Lung microvascular endothelial cell (primary cell): ENCODE results near the gene CR1. TPM values are rescaled to one million over a fixed set of nuclear protein-coding genes. Genes with fewer than 3 reads are reported as not detected.
A peak's percentile ranks its signal among the peaks of the same experiment; 100 is the strongest.
"Not testable (repeated sequence)": the region's sequence is repeated elsewhere in the genome, so short reads cannot be mapped to it uniquely, and the experiment has no call there.

Experiments
- DNase-seq, 2 donors: peaks; one replicate each; pipeline versions ENCODE4 v3.0.0 to v3.0.0-alpha.2; 2010; ENCODE audit warnings: low read depth in 2 of 2
- total RNA-seq: library from RNA; depleted of rRNA; stranded (reverse); fragments of >200 nt; gene quantifications from 2 replicates; pipeline ENCODE4 v1.2.1, GENCODE V29; 2014

Gene CR1
- total RNA-seq, 1 donor from 2014 or later, result not detected

- peak; percentile 45 to 47 for DNase-seq
Observed at GRCh38 chr1:207672522-207673130, 176.7 kb downstream of the CR1 start.

DNA sequence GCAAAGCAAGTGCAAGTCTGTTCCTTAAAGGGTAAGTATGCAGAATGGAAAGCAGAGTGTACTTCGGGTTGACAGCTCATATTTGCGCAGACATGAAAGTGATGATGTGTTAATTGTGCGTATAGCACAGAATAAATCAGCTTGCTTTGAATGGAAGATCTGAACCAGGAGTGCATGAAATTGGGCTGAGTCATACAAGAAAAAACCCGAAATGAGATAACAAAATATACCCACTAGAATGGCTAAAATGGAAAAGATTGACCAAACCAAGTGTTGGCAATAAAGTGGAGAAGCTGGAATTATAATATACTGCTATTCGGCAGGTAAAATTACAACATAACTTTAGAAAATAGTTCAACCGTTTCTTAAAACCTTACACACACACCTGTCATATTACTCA lies 177.4 kb downstream of the CR1 start:
- DNase-seq, result no peak

- DNase-seq, result no peak
Observed at GRCh38 chr1:207676153-207676552, 180.2 kb downstream of the CR1 start.

GRCh38 chr1:207680590-207681388 lies 184.8 kb downstream of the CR1 start:
- not testable (repeated sequence) for DNase-seq

DNA sequence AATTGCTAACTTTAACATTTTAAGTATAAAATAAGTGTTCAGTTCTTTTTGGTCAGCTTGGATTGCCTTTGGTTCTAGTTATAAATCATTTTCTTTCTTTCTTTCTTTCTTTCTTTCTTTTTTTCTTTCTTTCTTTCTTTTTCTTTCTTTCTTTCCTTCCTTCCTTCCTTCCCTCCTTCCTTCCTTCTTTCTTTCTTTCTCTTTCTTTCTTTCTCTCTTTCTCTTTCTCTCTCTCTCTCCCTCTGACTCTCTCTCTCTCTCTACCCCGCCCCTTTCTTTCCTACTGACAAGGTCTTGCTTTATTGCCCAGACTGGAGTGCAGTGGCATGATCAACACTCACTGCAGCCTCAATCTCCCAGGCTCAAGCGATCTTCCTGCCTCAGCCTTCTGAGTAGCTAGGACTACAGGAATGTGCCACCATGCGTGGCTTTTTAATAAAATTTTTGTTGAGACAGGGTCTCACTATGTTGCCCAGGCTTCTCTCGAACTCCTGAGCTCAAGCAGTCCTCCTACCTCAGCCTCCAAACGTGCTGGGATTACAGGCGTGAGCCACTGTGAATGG lies 187.0 kb downstream of the CR1 start:
- not testable (repeated sequence) for DNase-seq

GRCh38 chr1:207690551-207690950 lies 194.6 kb downstream of the CR1 start:
- not testable (repeated sequence) for DNase-seq

DNA sequence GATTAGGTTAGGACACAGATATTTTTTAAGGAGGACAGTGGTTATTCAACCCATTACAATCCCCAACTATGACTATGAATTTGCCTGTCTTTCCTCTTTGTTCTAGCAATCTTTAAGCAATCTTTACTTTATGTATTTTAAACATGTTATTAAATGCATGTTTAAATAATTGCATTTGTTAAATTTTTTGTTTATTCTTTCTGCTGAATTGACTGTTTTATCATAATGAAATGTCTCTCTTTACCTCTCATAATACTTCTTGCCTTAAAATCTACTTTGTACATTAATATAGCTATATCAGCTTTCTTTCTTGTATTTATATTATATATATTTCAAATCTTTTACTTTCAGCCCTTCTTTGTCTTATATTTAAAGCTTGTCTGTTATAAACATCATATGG lies 195.1 kb downstream of the CR1 start:
- no peak for DNase-seq

Other genes starting within 250 kb of the CR1 start
- 62.5 and 105 TPM in 2 replicates for gene CD55, start 174.5 kb upstream of the CR1 start, total RNA-seq
- gene CR2, start 41.8 kb upstream of the CR1 start, total RNA-seq, result not detected in 2 replicates
- not detected in 2 replicates for gene CR1L, start 149.0 kb downstream of the CR1 start, total RNA-seq